Osteoblast (primary cell): ENCODE results near the gene PSMA8. TPM values are rescaled to one million over a fixed set of nuclear protein-coding genes. Genes with fewer than 3 reads are reported as not detected.
"Not testable (repeated sequence)": the region's sequence is repeated elsewhere in the genome, so short reads cannot be mapped to it uniquely, and the experiment has no call there.

Source experiments
- DNase-seq: peaks from one replicate; pipeline ENCODE4 v3.0.0; 2011; ENCODE audit warnings: low spot score, mixed read lengths; ENCODE audit not compliant: insufficient read length; ENCODE audit errors: missing footprints
- H2AFZ ChIP-seq: 2 replicates; pipeline ENCODE4 v1.6.0; 2011; ENCODE audit warnings: mild to moderate bottlenecking, low read length
- H3K27ac ChIP-seq: 2 replicates; pipeline ENCODE4 v1.5.1; 2011; ENCODE audit warnings: mild to moderate bottlenecking, low read depth, low read length, moderate library complexity
- H3K27me3 ChIP-seq: 2 replicates; pipeline ENCODE4 v1.6.0; 2012; ENCODE audit warnings: mild to moderate bottlenecking, control low read depth, inconsistent platforms, low read length, moderate library complexity; ENCODE audit not compliant: insufficient read depth
- H3K36me3 ChIP-seq: 2 replicates; pipeline ENCODE4 v1.5.1; 2011; ENCODE audit warnings: mild to moderate bottlenecking, low read length, control low read depth, moderate library complexity; ENCODE audit not compliant: insufficient read depth
- H3K4me1 ChIP-seq: 2 replicates; pipeline ENCODE4 v1.5.1; 2011; ENCODE audit warnings: mild to moderate bottlenecking, low read length, control low read depth, moderate library complexity; ENCODE audit not compliant: insufficient read depth
- H3K4me2 ChIP-seq: 2 replicates; pipeline ENCODE4 v1.6.0; 2011; ENCODE audit warnings: mild to moderate bottlenecking, low read length; ENCODE audit not compliant: insufficient read depth
- H3K4me3 ChIP-seq: fragments of 200-600 bp; sonication (generic); 3 replicates; pipeline ENCODE4 v1.5.1; 2012; ENCODE audit warnings: mild to moderate bottlenecking, low read length, inconsistent platforms; ENCODE audit not compliant: insufficient read depth
- H3K79me2 ChIP-seq: 2 replicates; pipeline ENCODE4 v1.6.0; 2012; ENCODE audit warnings: mild to moderate bottlenecking, low read length, control low read depth, inconsistent platforms; ENCODE audit not compliant: insufficient read depth
- H3K9me3 ChIP-seq: 2 replicates; pipeline ENCODE4 v1.5.1; 2011; ENCODE audit warnings: low read depth, low read length, control low read depth
- H4K20me1 ChIP-seq: 2 replicates; pipeline ENCODE4 v1.6.0; 2012; ENCODE audit warnings: mild to moderate bottlenecking, low read length, control low read depth; ENCODE audit not compliant: insufficient read depth
- total RNA-seq: library from RNA; depleted of rRNA; stranded (reverse); fragments of >200 nt; gene quantifications from 2 replicates; pipeline ENCODE4 v1.2.3, GENCODE V29; 2012
- TF ChIP-seq, protein P1 (sequence below): IDR thresholded peaks from 2 replicates; pipeline ENCODE4 v1.5.1; 2011; ENCODE audit warnings: mild to moderate bottlenecking, low read depth, low read length, moderate library complexity; ENCODE audit errors: extremely low read depth

Gene PSMA8
- total RNA-seq, 1 donor: not detected

DNA sequence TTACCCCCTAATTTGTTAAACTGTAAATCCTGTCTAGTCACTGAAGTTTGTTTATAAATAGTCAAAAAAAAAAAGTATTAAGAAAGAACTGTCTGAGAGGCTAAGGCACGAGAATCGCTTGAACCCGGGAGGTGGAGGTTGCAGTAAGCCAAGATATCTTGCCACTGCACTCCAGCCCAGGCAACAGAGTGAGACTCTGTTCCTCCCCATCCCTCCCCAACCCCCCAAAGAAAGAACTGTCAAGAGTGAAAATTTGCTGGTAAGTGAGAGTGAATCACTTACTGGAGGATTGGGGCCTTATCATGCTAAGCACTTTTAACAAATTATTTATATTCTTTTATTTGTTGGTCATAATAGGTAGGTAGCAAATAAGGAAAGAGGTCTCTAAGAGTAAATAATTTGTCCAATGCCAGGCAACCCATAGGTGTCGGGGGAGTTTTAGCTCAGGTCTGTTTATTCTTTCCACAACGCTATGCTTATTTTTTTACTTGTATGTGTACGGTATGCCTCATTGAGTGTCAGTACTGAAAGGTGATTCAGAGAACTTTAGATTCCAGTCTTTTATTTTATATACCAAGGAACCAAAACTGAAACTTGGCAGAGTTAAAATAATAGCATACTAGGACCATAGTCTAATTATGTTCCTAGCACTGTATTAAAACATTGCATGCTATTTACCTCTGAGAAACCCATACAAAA is 95.0 kb downstream of the PSMA8 start:
- Histone ChIP-seq H2AFZ (no peak overlapping the region), H3K4me1 (peaks cover 4% of the 10 kb centered on the region), H3K79me2 (no peaks in the 10 kb centered on the region), H3K9me3 (no peaks in the 10 kb centered on the region), H3K36me3 (no peaks in the 10 kb centered on the region), H3K4me2 (no peak overlapping the region), H3K27ac (no peak overlapping the region), H3K4me3 (no peak overlapping the region), H4K20me1 (no peaks in the 10 kb centered on the region), H3K27me3 (no peaks in the 10 kb centered on the region)
- DNase-seq: no peak
- TF ChIP-seq, protein P1, sequence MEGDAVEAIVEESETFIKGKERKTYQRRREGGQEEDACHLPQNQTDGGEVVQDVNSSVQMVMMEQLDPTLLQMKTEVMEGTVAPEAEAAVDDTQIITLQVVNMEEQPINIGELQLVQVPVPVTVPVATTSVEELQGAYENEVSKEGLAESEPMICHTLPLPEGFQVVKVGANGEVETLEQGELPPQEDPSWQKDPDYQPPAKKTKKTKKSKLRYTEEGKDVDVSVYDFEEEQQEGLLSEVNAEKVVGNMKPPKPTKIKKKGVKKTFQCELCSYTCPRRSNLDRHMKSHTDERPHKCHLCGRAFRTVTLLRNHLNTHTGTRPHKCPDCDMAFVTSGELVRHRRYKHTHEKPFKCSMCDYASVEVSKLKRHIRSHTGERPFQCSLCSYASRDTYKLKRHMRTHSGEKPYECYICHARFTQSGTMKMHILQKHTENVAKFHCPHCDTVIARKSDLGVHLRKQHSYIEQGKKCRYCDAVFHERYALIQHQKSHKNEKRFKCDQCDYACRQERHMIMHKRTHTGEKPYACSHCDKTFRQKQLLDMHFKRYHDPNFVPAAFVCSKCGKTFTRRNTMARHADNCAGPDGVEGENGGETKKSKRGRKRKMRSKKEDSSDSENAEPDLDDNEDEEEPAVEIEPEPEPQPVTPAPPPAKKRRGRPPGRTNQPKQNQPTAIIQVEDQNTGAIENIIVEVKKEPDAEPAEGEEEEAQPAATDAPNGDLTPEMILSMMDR: no peak

GRCh38 chr18:26230497-26230896 is 96.8 kb downstream of the PSMA8 start:
- TF ChIP-seq, protein P1: no peak
- Histone ChIP-seq H3K4me3 (no peak overlapping the region), H3K79me2 (no peaks in the 10 kb centered on the region), H3K4me2 (no peak overlapping the region), H3K9me3 (no peaks in the 10 kb centered on the region), H3K4me1 (peaks cover 4% of the 10 kb centered on the region), H2AFZ (no peak overlapping the region), H3K36me3 (no peaks in the 10 kb centered on the region), H4K20me1 (no peaks in the 10 kb centered on the region), H3K27me3 (no peaks in the 10 kb centered on the region), H3K27ac (no peak overlapping the region)
- no peak for DNase-seq

GRCh38 chr18:26233208-26233607 is 99.5 kb downstream of the PSMA8 start:
- H3K4me1 ChIP-seq: no peaks in the 10 kb centered on the region
- no peak for DNase-seq
- TF ChIP-seq, protein P1: no peak

DNA sequence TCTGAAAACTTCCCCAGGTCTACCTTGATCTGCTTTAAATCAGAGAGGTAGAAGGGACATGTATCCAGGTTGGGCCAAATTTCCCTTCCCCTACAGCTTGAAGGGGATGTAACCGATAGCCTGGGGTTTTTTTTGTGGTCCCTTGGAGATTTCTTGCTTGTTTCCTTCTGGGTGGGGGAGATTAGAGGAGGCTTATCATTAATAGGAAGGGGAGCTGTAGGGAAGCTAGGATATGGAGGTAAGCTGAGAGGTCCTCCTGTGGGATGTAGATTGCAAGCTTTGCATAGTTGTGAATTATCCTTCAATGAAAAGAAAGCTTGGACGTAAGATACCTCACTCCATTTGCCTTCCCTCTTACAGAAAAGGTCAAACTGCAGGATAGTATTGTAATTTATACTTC is 103.7 kb downstream of the PSMA8 start:
- H3K9me3 ChIP-seq, H3K27ac ChIP-seq, H3K4me2 ChIP-seq, H3K27me3 ChIP-seq, H3K79me2 ChIP-seq, DNase-seq, H3K4me3 ChIP-seq, H3K36me3 ChIP-seq, H4K20me1 ChIP-seq, H2AFZ ChIP-seq, H3K4me1 ChIP-seq: not testable (repeated sequence)

More at GRCh38 chr18:26233208-26233607, 99.5 kb downstream of the PSMA8 start:
- H3K36me3 ChIP-seq: no peaks in the 10 kb centered on the region
- H3K9me3 ChIP-seq: no peaks in the 10 kb centered on the region
- no peaks in the 10 kb centered on the region for H3K79me2 ChIP-seq
- H4K20me1 ChIP-seq: no peaks in the 10 kb centered on the region
- no peak overlapping the region for H3K4me2 ChIP-seq
- H2AFZ ChIP-seq: no peak overlapping the region
- no peak overlapping the region for H3K27ac ChIP-seq
- no peak overlapping the region for H3K4me3 ChIP-seq
- no peaks in the 10 kb centered on the region for H3K27me3 ChIP-seq

- not testable (repeated sequence) for H3K27me3 ChIP-seq, H3K4me1 ChIP-seq, H3K9me3 ChIP-seq, H3K4me2 ChIP-seq, H3K79me2 ChIP-seq, H2AFZ ChIP-seq, H3K36me3 ChIP-seq, H3K27ac ChIP-seq, H3K4me3 ChIP-seq, DNase-seq, H4K20me1 ChIP-seq
Measured at GRCh38 chr18:26238718-26239117, 105.0 kb downstream of the PSMA8 start.

- not testable (repeated sequence) for H3K27me3 ChIP-seq, H4K20me1 ChIP-seq, H3K4me3 ChIP-seq, H3K36me3 ChIP-seq, H3K27ac ChIP-seq, H3K4me2 ChIP-seq, H2AFZ ChIP-seq, H3K4me1 ChIP-seq, H3K79me2 ChIP-seq, DNase-seq, H3K9me3 ChIP-seq
Measured at GRCh38 chr18:26242392-26242791, 108.7 kb downstream of the PSMA8 start.
